ENCODE results near the gene OIT3. TPM values are rescaled to one million over a fixed set of nuclear protein-coding genes. Genes with fewer than 3 reads are reported as not detected.

Gene OIT3
- polyA plus RNA-seq, 1 donor from 2014 or later: not detected

- no peak overlapping the region for H2AFZ ChIP-seq (ENCODE audit: low read depth, low read length)
- H3K9me2 ChIP-seq (ENCODE audit: insufficient read depth, low read length): no peaks in the 10 kb centered on the region
- H3K4me3 ChIP-seq (ENCODE audit: low read length): no peak overlapping the region
Measured at GRCh38 chr10:72952189-72952588, 58.6 kb downstream of the OIT3 start.

GRCh38 chr10:72952642-72953158, 59.2 kb downstream of the OIT3 start:
- Histone ChIP-seq H2AFZ (ENCODE audit: low read depth, low read length) (no peak overlapping the region), H3K36me3 (ENCODE audit: insufficient read depth, low read length) (no peaks in the 10 kb centered on the region), H3K9ac (ENCODE audit: low read length) (no peak overlapping the region), H3K27me3 (ENCODE audit: insufficient read depth, low read depth, low read length) (no peaks in the 10 kb centered on the region), H3K9me3 (ENCODE audit: low read length) (no peaks in the 10 kb centered on the region), H3K27ac (ENCODE audit: low read length) (no peak overlapping the region), H3K9me2 (ENCODE audit: insufficient read depth, low read length) (no peaks in the 10 kb centered on the region), H4K20me1 (ENCODE audit: insufficient read depth) (no peaks in the 10 kb centered on the region), H3K79me2 (replicated peaks; ENCODE audit: insufficient read depth, low read length) (no peaks in the 10 kb centered on the region), H3K4me2 (ENCODE audit: low read length) (no peak overlapping the region), H3F3A (ENCODE audit: insufficient read depth, low read length, poor library complexity, severe bottlenecking) (no peaks in the 10 kb centered on the region), H3K4me3 (ENCODE audit: low read length) (no peak overlapping the region)
- TF ChIP-seq MXI1 (conservative IDR thresholded peaks at IDR 0.05; ENCODE audit: poor library complexity, severe bottlenecking) (no peak), EZH2 (IDR thresholded peaks at IDR 0.05; ENCODE audit: borderline replicate concordance, insufficient read depth, low read length, poor library complexity, severe bottlenecking) (no peak), POLR2AphosphoS5 (IDR thresholded peaks at IDR 0.05) (no peak), RAD21 (conservative IDR thresholded peaks at IDR 0.05) (no peak), SMC3 (conservative IDR thresholded peaks at IDR 0.05; ENCODE audit: poor library complexity) (no peak), REST (IDR thresholded peaks at IDR 0.05; ENCODE audit: borderline replicate concordance) (no peak), EP300 (conservative IDR thresholded peaks at IDR 0.05; ENCODE audit: poor library complexity, severe bottlenecking) (no peak)

More at GRCh38 chr10:72952189-72952588, 58.6 kb downstream of the OIT3 start:
- no peaks in the 10 kb centered on the region for H3K9me3 ChIP-seq (ENCODE audit: low read length)
- H3K79me2 ChIP-seq (replicated peaks; ENCODE audit: insufficient read depth, low read length): no peaks in the 10 kb centered on the region
- H3K27me3 ChIP-seq (ENCODE audit: insufficient read depth, low read depth, low read length): no peaks in the 10 kb centered on the region
- H4K20me1 ChIP-seq (ENCODE audit: insufficient read depth): no peaks in the 10 kb centered on the region
- no peak overlapping the region for H3K9ac ChIP-seq (ENCODE audit: low read length)
- TF ChIP-seq CTCF (IDR thresholded peaks at IDR 0.05; ENCODE audit: poor library complexity, severe bottlenecking) (no peak), POLR2AphosphoS5 (IDR thresholded peaks at IDR 0.05) (no peak), SMC3 (conservative IDR thresholded peaks at IDR 0.05; ENCODE audit: poor library complexity) (no peak), RAD21 (conservative IDR thresholded peaks at IDR 0.05) (no peak), EZH2 (IDR thresholded peaks at IDR 0.05; ENCODE audit: borderline replicate concordance, insufficient read depth, low read length, poor library complexity, severe bottlenecking) (no peak), EP300 (conservative IDR thresholded peaks at IDR 0.05; ENCODE audit: poor library complexity, severe bottlenecking) (no peak), TAF1 (IDR thresholded peaks at IDR 0.05; ENCODE audit: low read depth) (no peak), REST (IDR thresholded peaks at IDR 0.05; ENCODE audit: borderline replicate concordance) (no peak), MXI1 (conservative IDR thresholded peaks at IDR 0.05; ENCODE audit: poor library complexity, severe bottlenecking) (no peak)
- no peaks in the 10 kb centered on the region for H3F3A ChIP-seq (ENCODE audit: insufficient read depth, low read length, poor library complexity, severe bottlenecking)
- no peak overlapping the region for H3K27ac ChIP-seq (ENCODE audit: low read length)
- H3K4me2 ChIP-seq (ENCODE audit: low read length): no peak overlapping the region
- no peaks in the 10 kb centered on the region for H3K36me3 ChIP-seq (ENCODE audit: insufficient read depth, low read length)
